Measurements from ENCODE around the gene PACRG.

GRCh38 chr6:163014736-163015135 is 287.0 kb downstream of the PACRG start:
- TF ChIP-seq POLR2A (IDR thresholded peaks at IDR 0.05), result no peak
- TF ChIP-seq, protein P1, sequence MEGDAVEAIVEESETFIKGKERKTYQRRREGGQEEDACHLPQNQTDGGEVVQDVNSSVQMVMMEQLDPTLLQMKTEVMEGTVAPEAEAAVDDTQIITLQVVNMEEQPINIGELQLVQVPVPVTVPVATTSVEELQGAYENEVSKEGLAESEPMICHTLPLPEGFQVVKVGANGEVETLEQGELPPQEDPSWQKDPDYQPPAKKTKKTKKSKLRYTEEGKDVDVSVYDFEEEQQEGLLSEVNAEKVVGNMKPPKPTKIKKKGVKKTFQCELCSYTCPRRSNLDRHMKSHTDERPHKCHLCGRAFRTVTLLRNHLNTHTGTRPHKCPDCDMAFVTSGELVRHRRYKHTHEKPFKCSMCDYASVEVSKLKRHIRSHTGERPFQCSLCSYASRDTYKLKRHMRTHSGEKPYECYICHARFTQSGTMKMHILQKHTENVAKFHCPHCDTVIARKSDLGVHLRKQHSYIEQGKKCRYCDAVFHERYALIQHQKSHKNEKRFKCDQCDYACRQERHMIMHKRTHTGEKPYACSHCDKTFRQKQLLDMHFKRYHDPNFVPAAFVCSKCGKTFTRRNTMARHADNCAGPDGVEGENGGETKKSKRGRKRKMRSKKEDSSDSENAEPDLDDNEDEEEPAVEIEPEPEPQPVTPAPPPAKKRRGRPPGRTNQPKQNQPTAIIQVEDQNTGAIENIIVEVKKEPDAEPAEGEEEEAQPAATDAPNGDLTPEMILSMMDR (IDR thresholded peaks at IDR 0.05), result no peak
